HL-60/S4 treated with retinoic acid at 250 ng/mL for 4 days and 3 days (cell line): Measurements from ENCODE around the gene ATN1.

ENCODE experiments used
- in situ Hi-C: fragments of 300-500 bp; cut with MboI; formaldehyde crosslinking; loops from 2 replicates; pipeline ENCODE4 v1.7.0; 2022; ENCODE audit warnings: low sequenced_read_pairs

ATN1 gene

DNA sequence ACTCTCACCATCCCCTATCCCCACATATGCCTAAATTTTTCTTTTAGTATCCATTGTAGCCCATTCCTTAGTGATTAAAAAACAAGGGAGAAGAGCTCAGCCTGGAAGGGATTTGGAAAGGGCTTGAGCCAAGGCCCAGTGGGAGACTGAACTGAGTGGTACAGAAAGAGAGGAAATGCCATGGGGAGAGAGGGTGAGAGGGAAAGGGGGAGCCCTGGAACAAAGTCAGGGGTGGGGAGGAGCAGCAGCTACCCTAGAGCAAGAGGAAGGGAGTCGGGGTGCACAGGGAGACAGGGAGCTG lies 2.6 kb upstream of the ATN1 start:
- in situ Hi-C loops, result no loop called here

DNA sequence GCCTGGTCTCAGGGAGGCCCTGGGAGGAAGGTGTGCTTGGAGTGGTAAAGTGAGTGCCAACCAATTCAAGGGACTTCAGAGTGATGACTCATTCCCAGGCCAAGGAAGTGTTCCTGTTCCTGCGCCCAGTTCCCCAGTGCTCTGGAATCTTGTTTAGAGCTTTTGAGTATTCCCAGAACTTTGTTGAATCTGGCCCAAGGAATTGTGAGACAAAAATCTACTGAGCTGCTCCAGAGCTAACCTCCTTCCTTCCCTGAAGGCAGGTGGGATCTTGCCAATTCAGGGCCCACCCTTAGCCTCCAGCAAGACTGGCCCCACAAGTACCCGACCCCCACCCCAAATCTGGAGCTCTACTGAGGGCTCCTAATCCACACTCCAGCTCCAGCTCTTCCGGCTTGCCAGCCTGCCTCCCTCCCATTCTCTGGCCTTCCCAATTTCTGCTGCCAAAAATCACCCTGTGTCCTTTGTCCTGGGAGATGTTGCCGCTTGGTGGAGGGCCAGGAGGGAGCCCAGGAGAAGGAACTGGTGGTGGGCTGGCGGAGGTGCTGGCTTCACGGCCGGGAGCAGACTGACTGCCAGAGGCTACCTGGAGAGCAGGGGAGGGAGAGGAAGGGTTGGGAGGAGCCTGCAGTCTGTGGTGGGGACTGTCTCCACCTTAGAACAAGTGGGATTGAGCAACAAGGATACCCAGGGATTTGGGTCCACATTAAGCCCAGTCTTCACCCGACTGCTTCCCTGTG lies 2.0 kb upstream of the ATN1 start:
- in situ Hi-C loops, result no loop called here

DNA sequence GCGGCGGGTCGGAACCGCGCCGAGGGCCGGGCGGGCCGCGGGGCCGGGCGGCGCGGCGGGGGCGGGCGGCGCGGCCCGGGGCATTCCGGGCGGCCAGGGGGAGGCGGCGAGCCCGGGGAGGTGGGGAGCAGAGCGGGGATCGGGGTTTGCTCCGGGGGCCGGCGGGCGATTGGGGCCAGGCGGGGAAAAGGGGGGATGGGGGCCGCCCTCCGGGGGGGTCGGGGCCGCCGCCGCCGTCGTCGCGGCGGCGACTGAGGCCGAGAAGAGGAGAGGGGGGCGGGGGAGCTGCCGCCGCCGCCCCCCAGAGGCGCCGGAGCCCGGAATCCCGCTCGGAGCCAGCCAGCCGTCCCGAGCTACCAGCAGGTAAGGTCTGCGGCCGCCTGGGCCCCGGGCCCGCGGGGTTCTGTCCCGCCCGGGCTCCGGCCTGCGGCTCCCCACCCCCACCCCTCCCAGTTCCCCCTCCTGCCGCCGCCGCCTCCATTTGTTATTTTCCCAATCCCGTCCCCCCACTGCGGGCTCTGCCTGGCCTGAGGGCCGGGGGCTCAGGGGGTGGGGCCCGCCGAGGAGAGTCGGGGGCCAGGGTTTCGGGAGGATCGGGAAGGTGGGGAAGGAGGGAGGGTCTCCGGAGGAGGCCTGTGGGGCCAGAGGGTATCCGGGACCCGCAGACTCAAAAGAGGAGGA lies 403 bp downstream of the ATN1 start:
- in situ Hi-C loops, result no loop called here

DNA sequence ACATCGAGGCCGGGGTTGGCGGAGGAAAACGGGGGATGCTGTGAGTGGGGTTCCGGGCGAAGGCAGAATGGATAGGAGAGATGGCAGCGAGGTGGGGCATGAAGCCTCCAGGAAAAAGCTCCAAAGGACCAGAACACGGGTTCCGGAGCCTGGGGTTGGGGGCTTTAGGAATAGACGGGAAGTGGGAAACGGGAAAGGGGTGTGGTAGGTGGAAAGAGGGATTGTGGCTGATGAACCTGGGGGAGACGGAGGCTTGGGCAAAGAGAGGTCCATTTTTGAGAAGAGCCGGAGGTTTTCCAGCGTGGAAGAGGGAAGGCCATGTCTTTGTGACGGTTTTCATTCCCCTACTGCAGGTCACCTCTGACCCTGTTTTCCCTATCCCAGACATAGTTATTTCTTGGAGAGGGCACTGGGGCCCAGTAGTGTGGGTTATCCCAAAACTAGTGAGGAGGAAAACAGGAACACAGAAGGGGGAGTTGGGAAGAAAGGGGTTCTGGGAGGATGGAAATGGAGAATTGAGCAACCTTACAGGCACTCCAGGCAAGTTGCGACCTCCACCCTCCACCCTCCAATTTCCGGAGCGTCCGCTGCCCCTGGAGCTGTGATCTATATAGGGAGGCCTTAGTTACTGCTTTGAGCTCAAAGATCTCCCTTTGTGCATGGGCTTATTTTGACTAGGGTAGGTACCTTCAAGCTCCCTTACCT lies 1.1 kb downstream of the ATN1 start:
- in situ Hi-C loops, result no loop called here

DNA sequence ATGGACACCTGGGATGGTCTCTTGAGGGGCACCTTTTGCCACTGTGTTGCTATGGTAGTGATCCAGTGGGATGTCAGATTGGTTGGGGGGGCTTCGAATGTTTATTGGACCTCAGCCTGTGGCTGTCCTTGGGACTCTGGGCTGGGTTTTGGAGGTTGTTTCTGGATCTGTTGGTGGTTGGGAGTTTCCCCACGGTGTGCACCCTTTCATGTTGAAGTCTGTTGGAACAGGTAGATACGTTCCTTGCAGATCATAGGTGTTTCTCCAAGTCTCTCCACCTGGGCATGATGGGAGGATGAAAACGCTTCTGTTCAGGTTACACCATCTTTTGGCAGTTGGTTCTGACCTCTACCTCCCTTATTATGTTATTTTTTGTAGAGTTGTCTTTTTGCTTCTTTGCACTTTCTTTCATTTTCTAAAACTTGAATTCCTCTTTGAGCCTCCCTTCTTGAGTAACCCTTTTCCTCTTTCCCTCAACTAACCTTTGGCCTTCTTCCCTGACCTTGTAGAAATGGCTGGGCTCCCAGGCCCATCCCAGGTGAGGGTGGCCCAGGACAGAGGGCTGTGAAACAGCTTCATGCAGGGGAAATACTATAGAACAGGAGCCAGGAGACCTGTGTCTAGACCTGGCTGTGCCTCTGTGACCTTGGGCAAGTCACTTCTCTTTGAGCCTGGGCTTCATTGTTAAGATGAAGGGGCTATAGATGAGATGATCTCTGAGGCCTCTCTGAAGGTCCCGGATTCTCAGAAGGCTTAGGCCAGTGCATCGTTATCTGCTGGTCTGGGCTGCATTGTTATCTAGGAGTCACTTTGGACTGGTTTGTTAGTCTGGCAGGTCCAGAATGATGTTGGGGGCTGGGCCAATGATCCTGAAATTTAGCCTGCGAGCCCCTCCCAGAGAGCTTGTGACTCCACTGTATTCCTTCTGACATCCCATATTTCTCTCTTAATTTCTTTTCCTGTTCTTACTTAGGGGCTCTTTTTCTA lies 2.0 kb downstream of the ATN1 start:
- in situ Hi-C loops, result no loop called here

DNA sequence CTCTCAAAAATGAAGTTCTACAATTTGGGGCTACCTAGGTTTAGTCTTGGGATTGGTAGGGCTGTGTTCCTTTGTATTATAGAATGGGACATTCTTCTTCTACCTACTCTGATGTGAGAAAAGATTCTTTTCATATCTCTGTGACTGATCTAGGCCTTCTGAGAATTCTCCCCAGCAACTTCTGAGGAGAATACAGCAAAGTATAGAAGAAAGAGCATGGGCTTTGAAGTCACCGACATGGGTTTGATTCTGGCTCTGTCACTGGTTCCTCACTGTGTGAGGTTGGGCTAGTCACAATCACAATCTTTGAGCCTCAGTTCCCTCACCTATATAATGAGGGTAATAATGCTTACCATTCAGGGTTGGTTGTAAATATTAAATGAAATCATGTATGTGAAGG lies 5.0 kb downstream of the ATN1 start:
- in situ Hi-C loops, result no loop called here

DNA sequence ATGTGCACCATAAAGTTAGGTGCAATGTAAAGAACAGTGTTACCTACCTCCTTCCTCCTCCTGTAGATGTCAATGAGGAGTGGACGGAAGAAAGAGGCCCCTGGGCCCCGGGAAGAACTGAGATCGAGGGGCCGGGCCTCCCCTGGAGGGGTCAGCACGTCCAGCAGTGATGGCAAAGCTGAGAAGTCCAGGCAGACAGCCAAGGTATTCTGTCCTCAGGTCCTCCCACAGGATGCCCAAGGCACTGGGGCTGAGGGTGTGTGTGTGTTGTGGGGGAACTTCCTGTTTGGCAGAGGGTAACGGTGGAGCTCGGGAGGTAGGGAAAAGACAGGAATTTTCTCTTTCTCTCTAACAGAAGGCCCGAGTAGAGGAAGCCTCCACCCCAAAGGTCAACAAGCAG lies 6.4 kb downstream of the ATN1 start:
- in situ Hi-C loops, result no loop called here

DNA sequence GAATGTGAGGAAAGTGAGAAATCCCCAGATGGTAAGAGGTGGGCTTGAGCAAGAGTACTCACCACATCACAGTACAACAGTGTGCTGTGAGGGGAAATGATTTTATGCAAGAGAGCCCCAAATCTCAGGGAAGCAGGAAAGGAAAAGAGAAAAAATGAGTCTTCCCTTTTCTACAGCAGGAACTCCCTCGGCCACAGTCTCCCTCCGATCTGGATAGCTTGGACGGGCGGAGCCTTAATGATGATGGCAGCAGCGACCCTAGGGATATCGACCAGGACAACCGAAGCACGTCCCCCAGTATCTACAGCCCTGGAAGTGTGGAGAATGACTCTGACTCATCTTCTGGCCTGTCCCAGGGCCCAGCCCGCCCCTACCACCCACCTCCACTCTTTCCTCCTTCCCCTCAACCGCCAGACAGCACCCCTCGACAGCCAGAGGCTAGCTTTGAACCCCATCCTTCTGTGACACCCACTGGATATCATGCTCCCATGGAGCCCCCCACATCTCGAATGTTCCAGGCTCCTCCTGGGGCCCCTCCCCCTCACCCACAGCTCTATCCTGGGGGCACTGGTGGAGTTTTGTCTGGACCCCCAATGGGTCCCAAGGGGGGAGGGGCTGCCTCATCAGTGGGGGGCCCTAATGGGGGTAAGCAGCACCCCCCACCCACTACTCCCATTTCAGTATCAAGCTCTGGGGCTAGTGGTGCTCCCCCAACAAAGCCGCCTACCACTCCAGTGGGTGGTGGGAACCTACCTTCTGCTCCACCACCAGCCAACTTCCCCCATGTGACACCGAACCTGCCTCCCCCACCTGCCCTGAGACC lies 7.8 kb downstream of the ATN1 start:
- in situ Hi-C loops, result no loop called here

DNA sequence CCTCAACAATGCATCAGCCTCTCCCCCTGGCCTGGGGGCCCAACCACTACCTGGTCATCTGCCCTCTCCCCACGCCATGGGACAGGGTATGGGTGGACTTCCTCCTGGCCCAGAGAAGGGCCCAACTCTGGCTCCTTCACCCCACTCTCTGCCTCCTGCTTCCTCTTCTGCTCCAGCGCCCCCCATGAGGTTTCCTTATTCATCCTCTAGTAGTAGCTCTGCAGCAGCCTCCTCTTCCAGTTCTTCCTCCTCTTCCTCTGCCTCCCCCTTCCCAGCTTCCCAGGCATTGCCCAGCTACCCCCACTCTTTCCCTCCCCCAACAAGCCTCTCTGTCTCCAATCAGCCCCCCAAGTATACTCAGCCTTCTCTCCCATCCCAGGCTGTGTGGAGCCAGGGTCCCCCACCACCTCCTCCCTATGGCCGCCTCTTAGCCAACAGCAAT lies 8.5 kb downstream of the ATN1 start:
- in situ Hi-C loops, result no loop called here

DNA sequence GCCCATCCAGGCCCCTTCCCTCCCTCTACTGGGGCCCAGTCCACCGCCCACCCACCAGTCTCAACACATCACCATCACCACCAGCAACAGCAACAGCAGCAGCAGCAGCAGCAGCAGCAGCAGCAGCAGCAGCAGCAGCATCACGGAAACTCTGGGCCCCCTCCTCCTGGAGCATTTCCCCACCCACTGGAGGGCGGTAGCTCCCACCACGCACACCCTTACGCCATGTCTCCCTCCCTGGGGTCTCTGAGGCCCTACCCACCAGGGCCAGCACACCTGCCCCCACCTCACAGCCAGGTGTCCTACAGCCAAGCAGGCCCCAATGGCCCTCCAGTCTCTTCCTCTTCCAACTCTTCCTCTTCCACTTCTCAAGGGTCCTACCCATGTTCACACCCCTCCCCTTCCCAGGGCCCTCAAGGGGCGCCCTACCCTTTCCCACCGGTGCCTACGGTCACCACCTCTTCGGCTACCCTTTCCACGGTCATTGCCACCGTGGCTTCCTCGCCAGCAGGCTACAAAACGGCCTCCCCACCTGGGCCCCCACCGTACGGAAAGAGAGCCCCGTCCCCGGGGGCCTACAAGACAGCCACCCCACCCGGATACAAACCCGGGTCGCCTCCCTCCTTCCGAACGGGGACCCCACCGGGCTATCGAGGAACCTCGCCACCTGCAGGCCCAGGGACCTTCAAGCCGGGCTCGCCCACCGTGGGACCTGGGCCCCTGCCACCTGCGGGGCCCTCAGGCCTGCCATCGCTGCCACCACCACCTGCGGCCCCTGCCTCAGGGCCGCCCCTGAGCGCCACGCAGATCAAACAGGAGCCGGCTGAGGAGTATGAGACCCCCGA lies 9.1 kb downstream of the ATN1 start:
- in situ Hi-C loops, result no loop called here

DNA sequence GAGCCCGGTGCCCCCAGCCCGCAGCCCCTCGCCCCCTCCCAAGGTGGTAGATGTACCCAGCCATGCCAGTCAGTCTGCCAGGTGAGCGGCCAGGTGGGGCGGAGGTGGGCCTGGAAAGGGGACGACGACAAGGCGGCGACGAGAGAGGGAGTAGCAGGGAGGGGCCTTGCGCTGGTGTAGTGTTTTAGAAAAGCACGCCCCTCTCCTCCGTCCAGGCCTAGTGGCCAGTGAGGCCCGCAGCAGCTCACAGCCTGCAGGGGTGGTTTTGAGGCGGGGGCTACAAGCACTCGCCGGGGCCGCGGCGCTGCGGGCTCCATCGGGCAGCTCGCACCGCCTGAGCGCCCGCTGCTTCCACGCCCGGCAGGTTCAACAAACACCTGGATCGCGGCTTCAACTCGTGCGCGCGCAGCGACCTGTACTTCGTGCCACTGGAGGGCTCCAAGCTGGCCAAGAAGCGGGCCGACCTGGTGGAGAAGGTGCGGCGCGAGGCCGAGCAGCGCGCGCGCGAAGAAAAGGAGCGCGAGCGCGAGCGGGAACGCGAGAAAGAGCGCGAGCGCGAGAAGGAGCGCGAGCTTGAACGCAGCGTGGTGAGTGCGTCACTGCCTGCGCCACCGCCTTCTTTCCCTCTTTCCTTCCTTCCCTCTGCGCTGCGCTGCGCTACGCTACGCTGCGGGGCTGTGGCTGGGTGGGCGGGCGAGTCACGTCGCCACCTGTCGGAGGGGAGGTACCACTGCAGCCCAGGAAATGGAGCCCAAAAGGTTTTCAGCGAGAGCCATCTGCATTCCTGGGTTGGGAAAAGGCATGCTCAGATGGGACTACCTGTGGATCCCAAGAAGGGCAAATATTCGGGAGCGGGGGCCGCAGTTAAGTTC lies 10.0 kb downstream of the ATN1 start:
- in situ Hi-C loops, result no loop called here

DNA sequence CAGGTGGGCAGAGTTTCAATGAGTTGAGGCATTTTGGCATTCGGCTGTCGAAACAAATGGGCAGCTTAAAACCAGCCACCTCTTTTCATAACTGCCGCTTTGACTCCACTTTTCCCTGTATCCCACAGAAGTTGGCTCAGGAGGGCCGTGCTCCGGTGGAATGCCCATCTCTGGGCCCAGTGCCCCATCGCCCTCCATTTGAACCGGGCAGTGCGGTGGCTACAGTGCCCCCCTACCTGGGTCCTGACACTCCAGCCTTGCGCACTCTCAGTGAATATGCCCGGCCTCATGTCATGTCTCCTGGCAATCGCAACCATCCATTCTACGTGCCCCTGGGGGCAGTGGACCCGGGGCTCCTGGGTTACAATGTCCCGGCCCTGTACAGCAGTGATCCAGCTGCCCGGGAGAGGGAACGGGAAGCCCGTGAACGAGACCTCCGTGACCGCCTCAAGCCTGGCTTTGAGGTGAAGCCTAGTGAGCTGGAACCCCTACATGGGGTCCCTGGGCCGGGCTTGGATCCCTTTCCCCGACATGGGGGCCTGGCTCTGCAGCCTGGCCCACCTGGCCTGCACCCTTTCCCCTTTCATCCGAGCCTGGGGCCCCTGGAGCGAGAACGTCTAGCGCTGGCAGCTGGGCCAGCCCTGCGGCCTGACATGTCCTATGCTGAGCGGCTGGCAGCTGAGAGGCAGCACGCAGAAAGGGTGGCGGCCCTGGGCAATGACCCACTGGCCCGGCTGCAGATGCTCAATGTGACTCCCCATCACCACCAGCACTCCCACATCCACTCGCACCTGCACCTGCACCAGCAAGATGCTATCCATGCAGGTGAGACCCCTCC lies 10.8 kb downstream of the ATN1 start:
- in situ Hi-C loops, result no loop called here

DNA sequence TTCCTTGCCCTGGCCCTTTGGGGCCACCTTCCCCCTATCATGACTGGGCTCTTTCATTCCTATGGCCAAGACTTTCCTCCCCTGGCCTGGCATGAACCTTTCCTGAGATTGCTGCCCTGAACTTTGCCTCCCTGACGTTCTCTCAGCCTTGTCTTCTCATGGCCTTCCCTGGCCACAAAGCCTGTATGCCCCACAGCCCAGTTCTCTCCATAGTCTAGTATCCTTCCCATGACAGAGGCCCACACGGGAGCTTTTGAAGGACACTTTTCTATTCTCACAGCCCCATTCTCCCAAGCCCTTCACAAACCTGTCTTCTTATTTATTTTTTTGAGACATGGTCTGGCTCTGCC lies 11.4 kb downstream of the ATN1 start:
- in situ Hi-C loops, result no loop called here

DNA sequence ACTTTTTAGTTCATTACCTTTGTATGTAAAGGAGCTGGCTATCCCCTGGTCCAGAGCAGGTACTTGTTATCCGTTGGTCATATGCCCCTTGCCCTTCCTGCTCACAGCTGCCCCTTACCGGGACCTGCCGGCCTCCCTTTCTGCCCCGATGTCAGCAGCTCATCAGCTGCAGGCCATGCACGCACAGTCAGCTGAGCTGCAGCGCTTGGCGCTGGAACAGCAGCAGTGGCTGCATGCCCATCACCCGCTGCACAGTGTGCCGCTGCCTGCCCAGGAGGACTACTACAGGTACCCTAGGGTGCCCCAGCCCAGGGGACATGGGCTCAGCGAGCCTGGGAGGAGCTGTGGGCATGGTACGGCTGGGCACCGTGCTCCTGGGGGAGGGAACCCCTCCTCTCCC lies 13.5 kb downstream of the ATN1 start:
- in situ Hi-C loops, result no loop called here

DNA sequence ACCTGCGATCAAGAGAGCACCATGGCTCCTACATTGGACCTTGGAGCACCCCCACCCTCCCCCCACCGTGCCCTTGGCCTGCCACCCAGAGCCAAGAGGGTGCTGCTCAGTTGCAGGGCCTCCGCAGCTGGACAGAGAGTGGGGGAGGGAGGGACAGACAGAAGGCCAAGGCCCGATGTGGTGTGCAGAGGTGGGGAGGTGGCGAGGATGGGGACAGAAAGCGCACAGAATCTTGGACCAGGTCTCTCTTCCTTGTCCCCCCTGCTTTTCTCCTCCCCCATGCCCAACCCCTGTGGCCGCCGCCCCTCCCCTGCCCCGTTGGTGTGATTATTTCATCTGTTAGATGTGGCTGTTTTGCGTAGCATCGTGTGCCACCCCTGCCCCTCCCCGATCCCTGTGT lies 14.0 kb downstream of the ATN1 start:
- in situ Hi-C loops, result no loop called here

DNA sequence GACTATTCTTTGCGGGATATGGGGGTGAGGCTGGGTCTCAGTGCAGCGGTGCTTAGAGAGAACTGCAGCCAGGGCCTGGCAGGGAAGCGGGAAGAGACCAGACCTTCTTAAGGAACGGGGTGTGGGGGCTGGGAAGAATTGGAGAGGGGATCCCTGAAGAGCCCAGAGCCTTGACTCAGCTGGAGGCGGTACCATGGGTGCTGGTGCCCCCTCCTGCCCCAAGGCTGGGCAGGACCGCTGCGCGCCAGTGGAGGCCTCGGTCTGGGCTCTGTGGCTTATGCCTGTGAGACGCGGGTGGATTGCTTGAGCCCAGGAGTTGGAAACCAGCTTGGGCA lies 14.5 kb downstream of the ATN1 start:
- in situ Hi-C loops, result no loop called here

DNA sequence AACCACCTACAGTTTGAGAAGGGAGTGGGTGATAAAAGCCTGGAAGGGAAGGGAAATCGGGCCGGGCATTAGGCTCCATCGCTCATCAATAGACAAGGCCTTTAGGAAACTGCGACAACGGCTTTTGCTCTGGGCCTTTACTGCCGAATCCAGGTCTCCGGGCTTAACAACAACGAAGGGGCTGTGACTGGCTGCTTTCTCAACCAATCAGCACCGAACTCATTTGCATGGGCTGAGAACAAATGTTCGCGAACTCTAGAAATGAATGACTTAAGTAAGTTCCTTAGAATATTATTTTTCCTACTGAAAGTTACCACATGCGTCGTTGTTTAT lies 15.6 kb downstream of the ATN1 start:
- in situ Hi-C loops, result no loop called here
